GM20000 (cell line): ENCODE measurements around the gene CDH6.

ENCODE experiments used
- DNase-seq: peaks from one replicate; pipeline ENCODE4 v3.0.0; 2012; ENCODE audit warnings: low spot score
- CTCF ChIP-seq: IDR thresholded peaks from 2 replicates; pipeline ENCODE4 v1.5.1; 2012; ENCODE audit warnings: mild to moderate bottlenecking, control low read depth; ENCODE audit errors: extremely low read depth, missing control alignments

Gene CDH6

GRCh38 chr5:31303688-31304087 lies 110.2 kb downstream of the CDH6 start:
- no peak for DNase-seq
- TF ChIP-seq CTCF = no peak

- DNase-seq = no peak
- TF ChIP-seq CTCF = no peak
Measured at GRCh38 chr5:31317665-31318064, 124.2 kb downstream of the CDH6 start.

GRCh38 chr5:31319335-31319734 lies 125.8 kb downstream of the CDH6 start:
- TF ChIP-seq CTCF = no peak
- no peak for DNase-seq

GRCh38 chr5:31322946-31323345 lies 129.5 kb downstream of the CDH6 start:
- TF ChIP-seq CTCF = no peak
- no peak for DNase-seq

- TF ChIP-seq CTCF = no peak
- no peak for DNase-seq
Measured at GRCh38 chr5:31324842-31325241, 131.4 kb downstream of the CDH6 start.

GRCh38 chr5:31328040-31328733 lies 134.7 kb downstream of the CDH6 start:
- DNase-seq = no peak
- TF ChIP-seq CTCF = no peak

GRCh38 chr5:31329715-31330114 lies 136.2 kb downstream of the CDH6 start:
- no peak for TF ChIP-seq CTCF
- DNase-seq = no peak
